Measurements from ENCODE around the gene MACROH2A2.

DNA sequence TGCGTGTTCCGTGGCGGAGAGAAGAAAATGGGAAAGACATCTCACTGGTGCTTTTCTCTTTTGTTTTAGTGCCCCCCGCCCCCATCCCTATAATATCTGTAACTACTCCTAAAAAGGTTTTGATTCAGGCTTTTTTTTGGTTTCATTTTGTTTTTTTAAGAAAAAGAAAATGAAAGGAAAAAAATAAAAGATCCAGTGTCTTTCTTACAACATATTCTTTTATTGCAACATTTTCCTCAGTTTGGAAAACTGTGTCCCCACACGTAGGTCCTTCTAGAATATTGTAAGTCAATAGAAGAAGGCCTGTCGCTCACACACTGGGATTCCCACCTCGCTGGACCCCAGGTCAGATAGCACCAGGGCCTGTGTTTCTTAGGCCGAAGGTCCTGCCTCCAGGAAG lies 59.4 kb downstream of the MACROH2A2 start:
- TF ChIP-seq, protein P1, sequence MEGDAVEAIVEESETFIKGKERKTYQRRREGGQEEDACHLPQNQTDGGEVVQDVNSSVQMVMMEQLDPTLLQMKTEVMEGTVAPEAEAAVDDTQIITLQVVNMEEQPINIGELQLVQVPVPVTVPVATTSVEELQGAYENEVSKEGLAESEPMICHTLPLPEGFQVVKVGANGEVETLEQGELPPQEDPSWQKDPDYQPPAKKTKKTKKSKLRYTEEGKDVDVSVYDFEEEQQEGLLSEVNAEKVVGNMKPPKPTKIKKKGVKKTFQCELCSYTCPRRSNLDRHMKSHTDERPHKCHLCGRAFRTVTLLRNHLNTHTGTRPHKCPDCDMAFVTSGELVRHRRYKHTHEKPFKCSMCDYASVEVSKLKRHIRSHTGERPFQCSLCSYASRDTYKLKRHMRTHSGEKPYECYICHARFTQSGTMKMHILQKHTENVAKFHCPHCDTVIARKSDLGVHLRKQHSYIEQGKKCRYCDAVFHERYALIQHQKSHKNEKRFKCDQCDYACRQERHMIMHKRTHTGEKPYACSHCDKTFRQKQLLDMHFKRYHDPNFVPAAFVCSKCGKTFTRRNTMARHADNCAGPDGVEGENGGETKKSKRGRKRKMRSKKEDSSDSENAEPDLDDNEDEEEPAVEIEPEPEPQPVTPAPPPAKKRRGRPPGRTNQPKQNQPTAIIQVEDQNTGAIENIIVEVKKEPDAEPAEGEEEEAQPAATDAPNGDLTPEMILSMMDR (IDR thresholded peaks at IDR 0.05), result no peak
- TF ChIP-seq POLR2A (IDR thresholded peaks at IDR 0.05; ENCODE audit: low read depth) (no peak), EP300 (IDR thresholded peaks at IDR 0.05) (no peak)

Data from esophagus muscularis mucosa (tissue), 4 donors.